ENCODE data around the gene SPACA4. TPM values are rescaled to one million over a fixed set of nuclear protein-coding genes. Genes with fewer than 3 reads are reported as not detected.

Gene SPACA4
- total RNA-seq, 1 donor from 2014 or later: not detected

DNA sequence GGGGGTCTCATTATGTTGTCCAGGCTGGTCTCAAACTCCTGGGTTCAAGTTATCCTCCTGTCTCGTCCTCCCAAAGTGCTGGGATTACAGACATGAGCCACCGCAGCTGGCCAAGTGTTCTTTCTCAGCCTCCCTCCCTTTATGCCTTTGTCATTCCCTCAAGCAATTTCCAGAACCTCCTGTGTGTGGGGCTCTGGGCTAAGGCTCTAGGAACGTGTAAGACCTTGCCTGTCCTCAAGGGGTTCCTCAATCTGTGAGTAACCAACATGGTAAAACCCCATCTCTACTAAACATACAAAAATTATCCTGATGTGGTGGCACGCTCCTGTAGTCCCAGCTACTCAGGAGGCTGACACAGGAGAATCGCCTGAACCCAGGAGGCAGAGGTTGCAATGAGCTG, 15.5 kb upstream of the SPACA4 start:
- Histone ChIP-seq H3K27me3 (peaks cover 18% of the 10 kb centered on the region), H3K4me1 (no peaks in the 10 kb centered on the region), H3K27ac (no peak overlapping the region), H3K4me2 (no peak overlapping the region), H3F3A (ENCODE audit: low read depth) (peaks cover 5% of the 10 kb centered on the region), H3K4me3 (no peak overlapping the region), H3K9ac (no peak overlapping the region), H4K20me1 (ENCODE audit: low read depth) (no peaks in the 10 kb centered on the region), H2AFZ (replicated peaks) (no peak overlapping the region), H3K9me3 (ENCODE audit: low read depth) (no peaks in the 10 kb centered on the region), H3K36me3 (no peaks in the 10 kb centered on the region), H3K79me2 (ENCODE audit: low read depth) (no peaks in the 10 kb centered on the region)
- Mint-ChIP-seq H3K4me3 (no peak overlapping the region), H3K27ac (peak overlapping the region; percentile 53), H3K9me3 (no peaks in the 10 kb centered on the region), H3K36me3 (no peaks in the 10 kb centered on the region), H3K27me3 (ENCODE audit: insufficient read depth, low read depth) (peaks cover 19% of the 10 kb centered on the region), H3K4me1 (peaks cover 14% of the 10 kb centered on the region)
- TF ChIP-seq EZH2phosphoT487 (IDR thresholded peaks at IDR 0.05): no peak
- TF ChIP-seq, protein P1, sequence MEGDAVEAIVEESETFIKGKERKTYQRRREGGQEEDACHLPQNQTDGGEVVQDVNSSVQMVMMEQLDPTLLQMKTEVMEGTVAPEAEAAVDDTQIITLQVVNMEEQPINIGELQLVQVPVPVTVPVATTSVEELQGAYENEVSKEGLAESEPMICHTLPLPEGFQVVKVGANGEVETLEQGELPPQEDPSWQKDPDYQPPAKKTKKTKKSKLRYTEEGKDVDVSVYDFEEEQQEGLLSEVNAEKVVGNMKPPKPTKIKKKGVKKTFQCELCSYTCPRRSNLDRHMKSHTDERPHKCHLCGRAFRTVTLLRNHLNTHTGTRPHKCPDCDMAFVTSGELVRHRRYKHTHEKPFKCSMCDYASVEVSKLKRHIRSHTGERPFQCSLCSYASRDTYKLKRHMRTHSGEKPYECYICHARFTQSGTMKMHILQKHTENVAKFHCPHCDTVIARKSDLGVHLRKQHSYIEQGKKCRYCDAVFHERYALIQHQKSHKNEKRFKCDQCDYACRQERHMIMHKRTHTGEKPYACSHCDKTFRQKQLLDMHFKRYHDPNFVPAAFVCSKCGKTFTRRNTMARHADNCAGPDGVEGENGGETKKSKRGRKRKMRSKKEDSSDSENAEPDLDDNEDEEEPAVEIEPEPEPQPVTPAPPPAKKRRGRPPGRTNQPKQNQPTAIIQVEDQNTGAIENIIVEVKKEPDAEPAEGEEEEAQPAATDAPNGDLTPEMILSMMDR (IDR thresholded peaks at IDR 0.05): no peak
- no peak for TF ChIP-seq EZH2 (IDR thresholded peaks at IDR 0.05)
- DNase-seq (ENCODE audit: low spot score): no peak

DNA sequence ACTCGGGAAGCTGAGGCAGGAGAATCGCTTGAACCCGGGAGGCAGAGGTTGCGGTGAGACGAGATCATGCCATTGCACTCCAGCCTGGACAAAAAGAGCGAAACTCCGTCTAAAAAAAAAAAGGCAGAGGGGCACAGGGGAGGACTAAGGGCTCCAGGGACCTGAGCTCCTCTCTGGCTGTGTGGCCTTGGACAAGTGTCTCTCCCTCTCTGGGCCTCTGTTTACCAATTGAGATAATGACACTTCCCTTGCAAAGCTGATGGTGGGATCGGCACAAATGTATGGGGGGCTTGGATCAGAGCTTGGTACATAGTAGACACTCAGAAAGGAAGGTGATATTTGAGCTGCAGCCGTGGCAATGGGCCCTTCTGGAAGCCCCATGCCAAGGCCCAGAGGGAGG, 11.4 kb upstream of the SPACA4 start:
- H4K20me1 ChIP-seq (ENCODE audit: low read depth): no peaks in the 10 kb centered on the region
- H3K79me2 ChIP-seq (ENCODE audit: low read depth): no peaks in the 10 kb centered on the region
- H3K36me3 ChIP-seq: no peaks in the 10 kb centered on the region
- H3K27ac ChIP-seq: no peak overlapping the region
- H3K9me3 ChIP-seq (ENCODE audit: low read depth): no peaks in the 10 kb centered on the region
- DNase-seq (ENCODE audit: low spot score): no peak
- Mint-ChIP-seq H3K27me3 (ENCODE audit: insufficient read depth, low read depth) (peaks cover 5% of the 10 kb centered on the region), H3K27ac (peak overlapping the region; percentile 90), H3K36me3 (no peaks in the 10 kb centered on the region), H3K4me1 (peaks cover 7% of the 10 kb centered on the region), H3K9me3 (no peaks in the 10 kb centered on the region), H3K4me3 (no peak overlapping the region)
- no peak overlapping the region for H3K9ac ChIP-seq
- TF ChIP-seq EZH2 (IDR thresholded peaks at IDR 0.05) (no peak), EZH2phosphoT487 (IDR thresholded peaks at IDR 0.05) (no peak)
- TF ChIP-seq, protein P1 (IDR thresholded peaks at IDR 0.05): no peak
- H3K4me1 ChIP-seq: no peaks in the 10 kb centered on the region
- no peak overlapping the region for H3K4me2 ChIP-seq
- H2AFZ ChIP-seq (replicated peaks): no peak overlapping the region
- H3K4me3 ChIP-seq: no peak overlapping the region
- no peaks in the 10 kb centered on the region for H3K27me3 ChIP-seq
- H3F3A ChIP-seq (ENCODE audit: low read depth): no peaks in the 10 kb centered on the region

DNA sequence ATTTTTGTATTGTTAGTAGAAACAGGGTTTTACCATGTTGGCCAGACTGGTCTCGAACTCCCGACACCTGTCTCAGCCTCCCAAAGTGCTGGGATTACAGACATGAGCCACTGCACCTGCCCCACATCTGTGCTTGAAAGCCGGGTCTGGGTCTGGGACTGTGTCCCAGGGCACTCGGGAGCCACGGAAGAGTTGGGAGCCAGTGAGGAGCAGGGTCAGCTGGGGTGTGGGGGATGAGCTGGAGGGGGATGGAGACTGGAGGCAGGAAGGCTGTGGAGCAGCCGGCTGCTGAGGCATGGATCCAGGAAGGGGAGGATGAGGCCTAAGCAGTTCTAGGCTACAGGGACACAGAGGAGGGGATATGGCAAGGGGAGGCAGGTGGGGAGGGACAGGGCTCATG, 10.7 kb upstream of the SPACA4 start:
- H3K4me2 ChIP-seq: no peak overlapping the region
- H3K36me3 Mint-ChIP-seq: no peaks in the 10 kb centered on the region
- H3K9me3 Mint-ChIP-seq: no peaks in the 10 kb centered on the region
- no peak overlapping the region for H3K4me3 Mint-ChIP-seq
- no peaks in the 10 kb centered on the region for H3K4me1 ChIP-seq
- H3K27ac ChIP-seq: no peak overlapping the region
- no peaks in the 10 kb centered on the region for H4K20me1 ChIP-seq (ENCODE audit: low read depth)
- DNase-seq (ENCODE audit: low spot score): no peak
- no peaks in the 10 kb centered on the region for H3K79me2 ChIP-seq (ENCODE audit: low read depth)
- no peak for TF ChIP-seq EZH2phosphoT487 (IDR thresholded peaks at IDR 0.05)
- TF ChIP-seq, protein P1 (IDR thresholded peaks at IDR 0.05): no peak
- no peak for TF ChIP-seq EZH2 (IDR thresholded peaks at IDR 0.05)
- H3K9ac ChIP-seq: no peak overlapping the region
- H3K27ac Mint-ChIP-seq: no peak overlapping the region
- no peaks in the 10 kb centered on the region for H3K9me3 ChIP-seq (ENCODE audit: low read depth)
- no peak overlapping the region for H2AFZ ChIP-seq (replicated peaks)
- H3K27me3 ChIP-seq: no peaks in the 10 kb centered on the region
- H3K4me3 ChIP-seq: no peak overlapping the region
- no peaks in the 10 kb centered on the region for H3K36me3 ChIP-seq
- H3F3A ChIP-seq (ENCODE audit: low read depth): no peaks in the 10 kb centered on the region
- peaks cover 4% of the 10 kb centered on the region for H3K4me1 Mint-ChIP-seq
- peaks cover 5% of the 10 kb centered on the region for H3K27me3 Mint-ChIP-seq (ENCODE audit: insufficient read depth, low read depth)

Measured in neural progenitor cell (in vitro differentiated cells).